IMR-90 (cell line): Measurements from ENCODE around the gene CTBP2. TPM values are rescaled to one million over a fixed set of nuclear protein-coding genes. Genes with fewer than 3 reads are reported as not detected.

Experiments used
- ATAC-seq: fragments of 200-7000 bp; cut with Tn5 transposase; 2 replicates; pipeline ENCODE4 v1.9.1; 2020; ENCODE audit warnings: low read depth, mild to moderate bottlenecking, moderate library complexity
- BruUV-seq: library from RNA; stranded (reverse); fragments of 400-500 nt; replicated peaks from 2 replicates; lab custom pipeline; 2021; lab: Mats Ljungman, UMichigan
- CTCF ChIA-PET: fragments of 300-600 bp; formaldehyde crosslinking; extraction: SDS; loops from one replicate; lab custom pipeline; 2021; ENCODE audit warnings: antibody characterized with exemption; lab: Yijun Ruan, JAX
- POLR2A ChIA-PET: fragments of 300-600 bp; sonication (Branson Sonifier 250); formaldehyde crosslinking; loops from one replicate; lab custom pipeline; 2022; ENCODE audit warnings: antibody characterized with exemption; ENCODE audit not compliant: unreplicated experiment; lab: Charles Lee
- DNase-seq: peaks from one replicate; pipeline ENCODE4 v3.0.0; 2013
- H2AFZ ChIP-seq: replicated peaks from 2 replicates; pipeline ENCODE3; 2013; ENCODE audit warnings: low read length, mild to moderate bottlenecking; ENCODE audit not compliant: poor library complexity
- H2AK5ac ChIP-seq: 2 replicates; pipeline ENCODE4 v1.6.1; 2013; ENCODE audit warnings: low read depth, low read length, inconsistent platforms
- H2AK9ac ChIP-seq: replicated peaks from 2 replicates; pipeline ENCODE3; 2013; ENCODE audit warnings: mild to moderate bottlenecking, low read depth, low read length, moderate library complexity; ENCODE audit not compliant: poor library complexity
- H2BK120ac ChIP-seq: 2 replicates; pipeline ENCODE4 v1.6.1; 2013; ENCODE audit warnings: low read depth, low read length, inconsistent platforms
- H2BK15ac ChIP-seq: 3 replicates; pipeline ENCODE4 v1.6.1; 2013; ENCODE audit warnings: low read depth, low read length, inconsistent platforms
- H2BK20ac ChIP-seq: 2 replicates; pipeline ENCODE4 v1.6.1; 2013; ENCODE audit warnings: low read depth, mild to moderate bottlenecking, inconsistent platforms, low read length, moderate library complexity
- H2BK5ac ChIP-seq: 2 replicates; pipeline ENCODE4 v1.6.1; 2013; ENCODE audit warnings: mild to moderate bottlenecking, low read depth, low read length, inconsistent platforms; ENCODE audit not compliant: poor library complexity, severe bottlenecking
- H3K14ac ChIP-seq: replicated peaks from 2 replicates; pipeline ENCODE4 v1.6.1; 2013; ENCODE audit warnings: low read depth, low read length, inconsistent platforms
- H3K18ac ChIP-seq: 2 replicates; pipeline ENCODE4 v1.6.1; 2013; ENCODE audit warnings: low read depth, low read length, control low read depth
- H3K23ac ChIP-seq: 2 replicates; pipeline ENCODE4 v1.6.1; 2013; ENCODE audit warnings: low read depth, low read length, inconsistent platforms
- H3K27ac ChIP-seq: 2 replicates; pipeline ENCODE4 v1.5.1; 2013; ENCODE audit warnings: mild to moderate bottlenecking, control low read depth, low read length; ENCODE audit not compliant: insufficient read depth
- H3K27me3 ChIP-seq: 2 replicates; pipeline ENCODE4 v1.6.1; 2013; ENCODE audit warnings: low read length; ENCODE audit not compliant: control insufficient read depth, insufficient read depth
- H3K36me3 ChIP-seq: 2 replicates; pipeline ENCODE4 v1.6.1; 2013; ENCODE audit warnings: low read length, mixed read lengths; ENCODE audit not compliant: control insufficient read depth, insufficient read depth
- H3K4ac ChIP-seq: 2 replicates; pipeline ENCODE4 v1.6.1; 2013; ENCODE audit warnings: low read depth, low read length, inconsistent platforms
- H3K4me1 ChIP-seq: 2 replicates; pipeline ENCODE4 v1.6.1; 2013; ENCODE audit warnings: low read length, mixed read lengths; ENCODE audit not compliant: control insufficient read depth, insufficient read depth
- H3K4me2 ChIP-seq: 2 replicates; pipeline ENCODE4 v1.6.1; 2013; ENCODE audit warnings: low read depth, mild to moderate bottlenecking, control low read depth, low read length, moderate library complexity
- H3K4me3 ChIP-seq: 2 replicates; pipeline ENCODE4 v1.5.1; 2013; ENCODE audit warnings: low read depth, mild to moderate bottlenecking, control low read depth, low read length, moderate library complexity; ENCODE audit not compliant: insufficient read depth
- H3K56ac ChIP-seq: 2 replicates; pipeline ENCODE4 v1.6.1; 2013; ENCODE audit warnings: low read length, inconsistent platforms; ENCODE audit not compliant: insufficient read depth; ENCODE audit errors: extremely low read depth
- H3K79me1 ChIP-seq, 2 experiments: 2 replicates each; pipeline ENCODE4 v1.6.1; 2013; ENCODE audit warnings: low read length in 2 of 2, inconsistent platforms in 1 of 2, low read depth in 1 of 2
- H3K9ac ChIP-seq: 2 replicates; pipeline ENCODE4 v1.6.1; 2013; ENCODE audit warnings: low read depth, low read length, control low read depth
- H3K9me1 ChIP-seq: 2 replicates; pipeline ENCODE4 v1.6.1; 2013; ENCODE audit warnings: low read length, inconsistent platforms; ENCODE audit not compliant: insufficient read depth
- H3K9me3 ChIP-seq: 2 replicates; pipeline ENCODE4 v1.6.1; 2013; ENCODE audit warnings: low read length; ENCODE audit not compliant: control insufficient read depth, insufficient read depth
- H4K20me1 ChIP-seq: 2 replicates; pipeline ENCODE4 v1.6.1; 2013; ENCODE audit warnings: low read length, inconsistent platforms; ENCODE audit not compliant: insufficient read depth
- H4K5ac ChIP-seq: 2 replicates; pipeline ENCODE4 v1.6.1; 2013; ENCODE audit warnings: mild to moderate bottlenecking, low read depth, low read length, control low read depth
- H4K8ac ChIP-seq, 2 experiments: 2 replicates each; pipeline ENCODE4 v1.6.1; 2013; ENCODE audit warnings: low read depth in 2 of 2, low read length in 2 of 2, control low read depth in 1 of 2, inconsistent platforms in 1 of 2
- H4K91ac ChIP-seq: 2 replicates; pipeline ENCODE4 v1.6.1; 2013; ENCODE audit warnings: low read depth, low read length, inconsistent platforms; ENCODE audit not compliant: insufficient read depth
- BHLHE40 ChIP-seq: fragments of 150-350 bp; IDR thresholded peaks from 2 replicates; pipeline ENCODE4 v1.6.1; 2016; ENCODE audit warnings: mild to moderate bottlenecking, low read depth, low read length
- CEBPB ChIP-seq: IDR thresholded peaks from 2 replicates; pipeline ENCODE4 v1.6.1; 2012; ENCODE audit warnings: low read depth, low read length, improper control_type of control experiment
- CHD1 ChIP-seq: IDR thresholded peaks from 2 replicates; pipeline ENCODE4 v1.6.1; 2012; ENCODE audit warnings: low read depth, low read length, improper control_type of control experiment
- FOS ChIP-seq: fragments of 150-350 bp; IDR thresholded peaks from 2 replicates; pipeline ENCODE4 v1.6.1; 2016; ENCODE audit warnings: low read depth, low read length
- MAFK ChIP-seq: IDR thresholded peaks from 2 replicates; pipeline ENCODE4 v1.6.1; 2012; ENCODE audit warnings: low read depth, low read length, improper control_type of control experiment
- MXI1 ChIP-seq: IDR thresholded peaks from 2 replicates; pipeline ENCODE4 v1.6.1; 2012; ENCODE audit warnings: low read depth, mild to moderate bottlenecking, low read length, moderate library complexity, borderline replicate concordance
- NFE2L2 ChIP-seq: fragments of 150-350 bp; IDR thresholded peaks from 2 replicates; pipeline ENCODE4 v1.6.1; 2016; ENCODE audit warnings: low read depth, mild to moderate bottlenecking, low read length
- RAD21 ChIP-seq: IDR thresholded peaks from 2 replicates; pipeline ENCODE4 v1.6.1; 2012; ENCODE audit warnings: low read length, improper control_type of control experiment
- RCOR1 ChIP-seq: IDR thresholded peaks from 2 replicates; pipeline ENCODE4 v1.6.1; 2012; ENCODE audit warnings: mild to moderate bottlenecking, low read length, improper control_type of control experiment; ENCODE audit not compliant: insufficient replicate concordance
- RFX5 ChIP-seq: IDR thresholded peaks from 2 replicates; pipeline ENCODE4 v1.8.0; 2012; ENCODE audit warnings: low read depth, mild to moderate bottlenecking, low read length, moderate library complexity
- WGBS, 2 experiments: methylation state at CpG; one replicate each; pipeline versions ENCODE4 v1.1.5 to v1.1.7; 2013; ENCODE audit warnings: missing lambda C conversion rate in 2 of 2; ENCODE audit not compliant: insufficient read length in 1 of 2; ENCODE audit errors: extremely low coverage in 2 of 2; 5-methylcytosine and 5-hydroxymethylcytosine counted together
- dilution Hi-C: fragments of 300-500 bp; cut with HindIII; formaldehyde crosslinking; loops from one replicate; pipeline ENCODE4 v1.14.3; 2018; ENCODE audit warnings: low sequenced_read_pairs; ENCODE audit not compliant: unreplicated experiment
- in situ Hi-C: fragments of 300-500 bp; cut with MboI; formaldehyde crosslinking; loops from 3 replicates; pipeline ENCODE4 v1.14.3; 2019; ENCODE audit warnings: low sequenced_read_pairs, inconsistent platforms, mixed read lengths
- intact Hi-C: fragments of 100-400 bp; cut with micrococcal nuclease; formaldehyde crosslinking; loops from 2 replicates; pipeline ENCODE4 v1.10.0; 2022
- polyA plus RNA-seq, 3 experiments: library from polyadenylated mRNA; depleted of rRNA; stranded (reverse); fragments of >200 nt; gene quantifications; 2 replicates each; pipeline ENCODE4 v1.2.3, GENCODE V29; 2012; ENCODE audit warnings: low replicate concordance in 1 of 3
- total RNA-seq: library from RNA; depleted of rRNA; stranded (reverse); fragments of >200 nt; gene quantifications from 2 replicates; pipeline ENCODE4 v1.2.3, GENCODE V29; 2012
- TF ChIP-seq, protein P1 (sequence below): fragments of 150-350 bp; IDR thresholded peaks from 2 replicates; pipeline ENCODE4 v1.6.1; 2016; ENCODE audit warnings: low read depth, mild to moderate bottlenecking, low read length, moderate library complexity, borderline replicate concordance
- TF ChIP-seq, protein P2 (sequence below): fragments of 150-350 bp; IDR thresholded peaks from 2 replicates; pipeline ENCODE4 v1.6.1; 2017; ENCODE audit warnings: mild to moderate bottlenecking, antibody characterized with exemption, low read length, low read depth

CTBP2 gene
- total and polyA plus RNA-seq, 2 of the 4 experiments (the other 2 are of a cell fraction): 81.0 to 86.6 TPM

DNA sequence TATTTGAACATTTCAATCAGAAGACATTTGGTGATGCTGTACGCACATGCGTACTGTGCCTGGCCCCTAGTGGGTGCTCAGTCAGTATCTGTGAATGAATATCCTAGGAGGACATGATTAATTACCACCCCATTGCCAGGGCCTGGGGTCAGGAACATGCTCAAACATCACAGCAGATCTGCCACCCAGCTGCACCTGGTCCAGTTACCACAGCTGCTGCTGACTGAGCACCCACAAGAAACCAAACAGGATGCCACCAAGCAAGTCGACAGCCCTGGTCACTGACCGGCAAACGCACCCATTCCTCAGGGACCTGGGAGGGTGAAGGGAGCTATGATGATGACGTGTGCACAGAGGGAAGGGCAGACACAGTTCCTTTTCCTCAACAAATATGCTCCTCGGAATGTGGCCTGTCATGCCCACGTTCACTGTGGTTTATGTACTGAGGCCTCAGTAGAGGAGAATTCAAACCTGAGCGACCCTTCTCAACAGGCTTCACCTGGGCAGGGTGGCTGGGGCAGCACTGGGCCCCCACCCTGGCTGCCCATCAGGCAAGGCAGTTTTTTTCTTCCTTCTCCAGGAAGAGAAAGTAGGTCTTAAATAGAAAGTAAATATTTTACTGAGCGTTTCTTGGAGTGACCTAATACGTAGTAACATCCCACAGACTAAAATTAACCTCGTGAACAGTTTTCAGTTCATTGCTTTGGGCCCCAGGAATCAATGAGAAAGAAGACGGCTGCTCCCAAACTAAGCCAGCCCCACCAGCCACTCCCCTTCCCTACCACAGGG is 13.4 kb downstream of the CTBP2 start (continued):
- TF ChIP-seq RAD21 (no peak), MXI1 (no peak), RFX5 (no peak)

DNA sequence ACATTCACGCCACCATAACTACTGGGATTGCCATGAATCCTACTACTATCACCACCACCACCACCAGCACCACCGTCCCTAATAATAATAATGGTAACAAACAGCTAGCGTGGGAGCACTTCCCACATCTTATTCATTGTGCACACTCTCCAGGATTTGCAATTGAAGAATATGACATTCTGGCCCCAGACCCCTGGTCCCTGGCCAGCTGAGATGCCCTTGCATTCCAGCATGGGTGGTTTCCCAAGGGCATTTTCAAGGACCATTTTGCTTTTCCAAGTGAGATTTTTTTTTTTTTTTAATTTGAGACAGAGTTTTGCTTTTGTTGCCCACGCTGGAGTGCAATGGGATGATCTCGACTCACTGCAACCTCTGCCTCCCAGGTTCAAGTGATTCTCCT is 14.7 kb downstream of the CTBP2 start:
- Histone ChIP-seq H4K8ac (no peak overlapping the region), H3K14ac (no peak overlapping the region), H4K5ac (no peak overlapping the region), H2BK5ac (no peak overlapping the region), H3K18ac (no peak overlapping the region), H3K79me1 (peaks cover 22 to 82% of the 10 kb centered on the region in 2 experiments), H2BK120ac (no peak overlapping the region), H4K20me1 (peaks cover 100% of the 10 kb centered on the region), H3K9ac (no peak overlapping the region), H3K27ac (no peak overlapping the region), H3K4ac (no peak overlapping the region), H3K4me1 (peaks cover 38% of the 10 kb centered on the region), H2AFZ (no peak overlapping the region), H2AK5ac (no peak overlapping the region), H2AK9ac (no peak overlapping the region), H3K4me2 (no peak overlapping the region), H3K56ac (no peak overlapping the region), H3K36me3 (peaks cover 9% of the 10 kb centered on the region; the same call in 1 of the 2 replicates), H3K9me1 (peaks cover 45% of the 10 kb centered on the region), H2BK20ac (no peak overlapping the region), H3K27me3 (no peaks in the 10 kb centered on the region), H3K9me3 (no peaks in the 10 kb centered on the region), H4K91ac (no peak overlapping the region), H3K4me3 (no peak overlapping the region), H3K23ac (no peak overlapping the region), H2BK15ac (no peak overlapping the region)
- ATAC-seq: no peak
- intact Hi-C loops (loop anchor here (5.0 kb wide), 2 partner anchors 43 to 98 kb away; no protein-coding TSS in a partner anchor), in situ Hi-C loops (no loop called here), dilution Hi-C loops (no loop called here)
- WGBS, 2 experiments: no CpG with 5 or more reads among the region's 5 CpGs
- TF ChIP-seq FOS: no peak
- no peak for TF ChIP-seq MAFK
- TF ChIP-seq, protein P1, sequence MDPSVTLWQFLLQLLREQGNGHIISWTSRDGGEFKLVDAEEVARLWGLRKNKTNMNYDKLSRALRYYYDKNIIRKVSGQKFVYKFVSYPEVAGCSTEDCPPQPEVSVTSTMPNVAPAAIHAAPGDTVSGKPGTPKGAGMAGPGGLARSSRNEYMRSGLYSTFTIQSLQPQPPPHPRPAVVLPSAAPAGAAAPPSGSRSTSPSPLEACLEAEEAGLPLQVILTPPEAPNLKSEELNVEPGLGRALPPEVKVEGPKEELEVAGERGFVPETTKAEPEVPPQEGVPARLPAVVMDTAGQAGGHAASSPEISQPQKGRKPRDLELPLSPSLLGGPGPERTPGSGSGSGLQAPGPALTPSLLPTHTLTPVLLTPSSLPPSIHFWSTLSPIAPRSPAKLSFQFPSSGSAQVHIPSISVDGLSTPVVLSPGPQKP: no peak
- TF ChIP-seq MXI1: no peak
- TF ChIP-seq NFE2L2: no peak
- TF ChIP-seq BHLHE40: no peak
- TF ChIP-seq RCOR1: no peak
- TF ChIP-seq, protein P2, sequence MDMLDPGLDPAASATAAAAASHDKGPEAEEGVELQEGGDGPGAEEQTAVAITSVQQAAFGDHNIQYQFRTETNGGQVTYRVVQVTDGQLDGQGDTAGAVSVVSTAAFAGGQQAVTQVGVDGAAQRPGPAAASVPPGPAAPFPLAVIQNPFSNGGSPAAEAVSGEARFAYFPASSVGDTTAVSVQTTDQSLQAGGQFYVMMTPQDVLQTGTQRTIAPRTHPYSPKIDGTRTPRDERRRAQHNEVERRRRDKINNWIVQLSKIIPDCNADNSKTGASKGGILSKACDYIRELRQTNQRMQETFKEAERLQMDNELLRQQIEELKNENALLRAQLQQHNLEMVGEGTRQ: no peak
- no peak for TF ChIP-seq CHD1
- TF ChIP-seq CEBPB: no peak
- DNase-seq: no peak
- CTCF ChIA-PET: interaction anchor here (1.9 kb wide), 1 partner anchor 9 kb away, joined by 7 read pairs; no protein-coding TSS in a partner anchor
- POLR2A ChIA-PET: no interaction called here
- BruUV-seq: no TSS peak
